Tibial nerve (tissue), 4 donors: Measurements from ENCODE around the gene BHLHA15.

ENCODE experiments used
- CTCF ChIP-seq, 5 experiments: fragments of 200-600 bp in 3 of 5; fragments of 450-650 bp in 2 of 5; sonication (generic) in 3 of 5; IDR thresholded peaks; one replicate each; pipeline ENCODE4 v1.5.1; 2016 to 2019; ENCODE audit warnings: antibody characterized with exemption in 5 of 5, mild to moderate bottlenecking in 3 of 5, moderate library complexity in 2 of 5
- EP300 ChIP-seq, 2 donors: sonication (generic); formaldehyde crosslinking; IDR thresholded peaks; one replicate each; pipeline ENCODE4 v1.6.1; 2017; ENCODE audit warnings: antibody characterized with exemption in 2 of 2, mild to moderate bottlenecking in 1 of 2
- POLR2A ChIP-seq, 2 donors: fragments of 450-650 bp; IDR thresholded peaks; one replicate each; pipeline ENCODE4 v1.6.1; 2017; ENCODE audit warnings: antibody characterized with exemption in 2 of 2, mild to moderate bottlenecking in 2 of 2, moderate library complexity in 2 of 2

GRCh38 chr7:98180751-98181150 lies 30.5 kb upstream of the BHLHA15 start:
- no peak for TF ChIP-seq EP300 (IDR thresholded peaks at IDR 0.05)
- TF ChIP-seq CTCF (IDR thresholded peaks at IDR 0.05), result no peak
- TF ChIP-seq POLR2A (IDR thresholded peaks at IDR 0.05), result no peak
